ENCODE measurements around the gene GID8.
"Not testable (repeated sequence)": the region's sequence is repeated elsewhere in the genome, so short reads cannot be mapped to it uniquely, and the experiment has no call there.

GID8 gene

GRCh38 chr20:62922451-62922921 lies 15.5 kb upstream of the GID8 start:
- peak in 1 of 3 donors; percentile 42 for DNase-seq (ENCODE audit: low read depth in 3 of 3)

- DNase-seq (ENCODE audit: low read depth in 3 of 3) = not testable (repeated sequence)
These were observed 14.8 kb upstream of the GID8 start for GRCh38 chr20:62923059-62923668.

- DNase-seq (ENCODE audit: low read depth in 3 of 3) = no peak
These were observed 14.1 kb upstream of the GID8 start for GRCh38 chr20:62923669-62924441.

GRCh38 chr20:62924442-62925075 lies 13.4 kb upstream of the GID8 start:
- DNase-seq (ENCODE audit: low read depth in 3 of 3) = no peak

GRCh38 chr20:62925076-62925419 lies 12.9 kb upstream of the GID8 start:
- DNase-seq (ENCODE audit: low read depth in 3 of 3) = no peak

GRCh38 chr20:62925420-62926228 lies 12.3 kb upstream of the GID8 start:
- DNase-seq (ENCODE audit: low read depth in 3 of 3) = peak in 1 of 3 donors; percentile 28

- peak; percentile 77 to 85 (median 83) for DNase-seq (ENCODE audit: low read depth in 3 of 3)
These were observed 11.5 kb upstream of the GID8 start, which contains the start of gene DIDO1 for GRCh38 chr20:62926229-62927127. Gene DIDO1 (minus strand): TSS chr20:62926505.

GRCh38 chr20:62927128-62927705 lies 10.7 kb upstream of the GID8 start:
- no peak for DNase-seq (ENCODE audit: low read depth in 3 of 3)

GRCh38 chr20:62928246-62928939 lies 9.6 kb upstream of the GID8 start:
- no peak for DNase-seq (ENCODE audit: low read depth in 3 of 3)

- DNase-seq (ENCODE audit: low read depth in 3 of 3) = peak in 1 of 3 donors; percentile 27
These were observed 8.9 kb upstream of the GID8 start for GRCh38 chr20:62929051-62929538.

GRCh38 chr20:62931464-62931863 lies 6.5 kb upstream of the GID8 start:
- DNase-seq (ENCODE audit: low read depth in 3 of 3) = no peak

GRCh38 chr20:62933966-62934365 lies 4.0 kb upstream of the GID8 start:
- DNase-seq (ENCODE audit: low read depth in 3 of 3) = no peak

- DNase-seq (ENCODE audit: low read depth in 3 of 3) = no peak
These were observed 2.6 kb upstream of the GID8 start for GRCh38 chr20:62935204-62935967.

- DNase-seq (ENCODE audit: low read depth in 3 of 3) = no peak
These were observed 1.9 kb upstream of the GID8 start for GRCh38 chr20:62935968-62936585.

- DNase-seq (ENCODE audit: low read depth in 3 of 3) = peak; percentile 93 to 96 (median 94)
These were observed 461 bp upstream of the GID8 start for GRCh38 chr20:62937268-62938104.

GRCh38 chr20:62940875-62941274 lies 2.9 kb downstream of the GID8 start:
- no peak for DNase-seq (ENCODE audit: low read depth in 3 of 3)

GRCh38 chr20:62941792-62942191 lies 3.8 kb downstream of the GID8 start:
- no peak for DNase-seq (ENCODE audit: low read depth in 3 of 3)

- no peak for DNase-seq (ENCODE audit: low read depth in 3 of 3)
These were observed 4.5 kb downstream of the GID8 start for GRCh38 chr20:62942456-62942855.
